ENCODE results near the gene MBP. TPM values are rescaled to one million over a fixed set of nuclear protein-coding genes. Genes with fewer than 3 reads are reported as not detected.

The MBP gene
- total RNA-seq, 4 donors from 2014 or later = 40.9 to 67.7 (median 51.8) TPM

- Histone ChIP-seq H3K4me3 (no peak overlapping the region), H3K27me3 (no peaks in the 10 kb centered on the region), H3K36me3 (no peaks in the 10 kb centered on the region), H3K4me1 (no peaks in the 10 kb centered on the region), H3K9me3 (peaks cover 0 to 13% (median 5%) of the 10 kb centered on the region in 4 donors), H3K27ac (no peak overlapping the region)
- TF ChIP-seq CTCF (IDR thresholded peaks at IDR 0.05) (no peak), POLR2A (IDR thresholded peaks at IDR 0.05) (no peak)
- peak; percentile 39 to 66 (median 51) for DNase-seq
These were observed 8.0 kb upstream of the MBP start for GRCh38 chr18:77140439-77141109.

- no peak overlapping the region for H3K27ac ChIP-seq
- no peaks in the 10 kb centered on the region for H3K27me3 ChIP-seq
- TF ChIP-seq CTCF (IDR thresholded peaks at IDR 0.05) (no peak), POLR2A (IDR thresholded peaks at IDR 0.05) (no peak)
- DNase-seq = no peak
- peaks cover 0 to 13% (median 5%) of the 10 kb centered on the region in 4 donors for H3K9me3 ChIP-seq
- H3K36me3 ChIP-seq = no peaks in the 10 kb centered on the region
- H3K4me1 ChIP-seq = no peaks in the 10 kb centered on the region
- no peak overlapping the region for H3K4me3 ChIP-seq
These were observed 7.4 kb upstream of the MBP start for GRCh38 chr18:77140030-77140429.

GRCh38 chr18:77139619-77140018 lies 7.0 kb upstream of the MBP start:
- Histone ChIP-seq H3K27me3 (no peaks in the 10 kb centered on the region), H3K27ac (no peak overlapping the region), H3K36me3 (no peaks in the 10 kb centered on the region), H3K9me3 (peaks cover 0 to 13% (median 5%) of the 10 kb centered on the region in 4 donors), H3K4me3 (no peak overlapping the region), H3K4me1 (no peaks in the 10 kb centered on the region)
- no peak for TF ChIP-seq POLR2A (IDR thresholded peaks at IDR 0.05)
- no peak for TF ChIP-seq CTCF (IDR thresholded peaks at IDR 0.05)
- peak in 1 of 3 donors; percentile 24 for DNase-seq

- Histone ChIP-seq H3K36me3 (no peaks in the 10 kb centered on the region), H3K27me3 (no peaks in the 10 kb centered on the region), H3K4me1 (peaks cover 0 to 13% (median 4%) of the 10 kb centered on the region in 4 donors), H3K4me3 (no peak overlapping the region), H3K9me3 (peaks cover 0 to 9% (median 2%) of the 10 kb centered on the region in 4 donors), H3K27ac (no peak overlapping the region)
- TF ChIP-seq CTCF (IDR thresholded peaks at IDR 0.05) = no peak
- no peak for TF ChIP-seq POLR2A (IDR thresholded peaks at IDR 0.05)
- DNase-seq = no peak
These were observed 5.7 kb upstream of the MBP start for GRCh38 chr18:77138270-77138669.

- DNase-seq = peak in 1 of 3 donors; percentile 42
- Histone ChIP-seq H3K27ac (no peak overlapping the region), H3K9me3 (peaks cover 0 to 5% (median under 1%) of the 10 kb centered on the region in 4 donors), H3K36me3 (no peaks in the 10 kb centered on the region), H3K4me1 (peaks cover 0 to 17% (median 7%) of the 10 kb centered on the region in 4 donors), H3K27me3 (no peaks in the 10 kb centered on the region), H3K4me3 (no peak overlapping the region)
- no peak for TF ChIP-seq POLR2A (IDR thresholded peaks at IDR 0.05)
- no peak for TF ChIP-seq CTCF (IDR thresholded peaks at IDR 0.05)
These were observed 5.3 kb upstream of the MBP start for GRCh38 chr18:77137851-77138250.
